Uterus (tissue), 4 donors: Measurements from ENCODE around the gene ARVCF. TPM values are rescaled to one million over a fixed set of nuclear protein-coding genes. Genes with fewer than 3 reads are reported as not detected.

Experiments
- DNase-seq, 2 donors: peaks; one replicate each; pipeline ENCODE4 v3.0.0-alpha.2; 2019 to 2020
- H3K27ac ChIP-seq, 2 donors: fragments of 200-600 bp; sonication (generic); 1 replicate in 1 of 2; 2 replicates in 1 of 2; pipeline ENCODE4 v1.5.1; 2016 to 2018
- H3K27me3 ChIP-seq, 2 donors: fragments of 200-600 bp; sonication (generic); one replicate each; pipeline ENCODE4 v1.5.1; 2018 to 2019; ENCODE audit warnings: control low read depth in 1 of 2
- H3K36me3 ChIP-seq, 2 donors: fragments of 200-600 bp; sonication (generic); one replicate each; pipeline ENCODE4 v1.5.1; 2019; ENCODE audit warnings: control low read depth in 1 of 2
- H3K4me1 ChIP-seq, 2 donors: fragments of 200-600 bp; sonication (generic); one replicate each; pipeline ENCODE4 v1.5.1; 2018 to 2019; ENCODE audit warnings: control low read depth in 1 of 2
- H3K4me3 ChIP-seq, 2 donors: fragments of 200-600 bp; sonication (generic); 1 replicate in 1 of 2; 2 replicates in 1 of 2; pipeline ENCODE4 v1.5.1; 2018 to 2019; ENCODE audit warnings: mild to moderate bottlenecking in 1 of 2
- H3K9me3 ChIP-seq, 2 donors: fragments of 200-600 bp; sonication (generic); one replicate each; pipeline ENCODE4 v1.5.1; 2019; ENCODE audit warnings: control low read depth in 1 of 2
- CTCF ChIP-seq, 4 experiments: fragments of 200-600 bp in 2 of 4; fragments of 450-650 bp in 2 of 4; sonication (generic) in 2 of 4; IDR thresholded peaks; one replicate each; pipeline ENCODE4 v1.5.1; 2016 to 2019; ENCODE audit warnings: antibody characterized with exemption in 4 of 4, mild to moderate bottlenecking in 2 of 4, moderate library complexity in 1 of 4
- POLR2A ChIP-seq, 2 donors: fragments of 450-650 bp; IDR thresholded peaks; one replicate each; pipeline ENCODE4 v1.6.1; 2016; ENCODE audit warnings: antibody characterized with exemption in 2 of 2, mild to moderate bottlenecking in 1 of 2, moderate library complexity in 1 of 2
- intact Hi-C: fragments of 100-400 bp; cut with DNase I; formaldehyde crosslinking; loops from one replicate; pipeline ENCODE4 v1.15.1; 2023; ENCODE audit warnings: low total_unique reads
- total RNA-seq, 4 donors: library from RNA; depleted of rRNA in 3 of 4; stranded (reverse); fragments of >200 nt in 3 of 4; gene quantifications; one replicate each; pipeline versions ENCODE4 v1.1.0 to v1.2.4, GENCODE V29; 2014 to 2023
- donor health status: DM: yes; HTN: yes; CAD: no.

Gene ARVCF
- total RNA-seq, 4 donors from 2014 or later, result 1.5 to 43.4 (median 16.6) TPM

- Histone ChIP-seq H3K4me1 (peaks cover 0 to 11% of the 10 kb centered on the region in 2 donors), H3K27me3 (no peaks in the 10 kb centered on the region), H3K36me3 (no peaks in the 10 kb centered on the region), H3K9me3 (no peaks in the 10 kb centered on the region), H3K27ac (peak overlapping the region; percentile 96 to 97), H3K4me3 (peak overlapping the region; percentile 68 to 73)
- peak; percentile 52 to 69 for DNase-seq
- intact Hi-C loops, result no loop called here
- TF ChIP-seq CTCF (IDR thresholded peaks at IDR 0.05) (no peak), POLR2A (IDR thresholded peaks at IDR 0.05) (peak in 1 of 2 donors; percentile 39)
Measured at GRCh38 chr22:19943082-19944026, 73.3 kb downstream of the ARVCF start.

- Histone ChIP-seq H3K4me3 (peak overlapping the region; percentile 68 to 73), H3K4me1 (peaks cover 0 to 11% of the 10 kb centered on the region in 2 donors), H3K27me3 (no peaks in the 10 kb centered on the region), H3K9me3 (no peaks in the 10 kb centered on the region), H3K27ac (peak overlapping the region; percentile 96 to 97), H3K36me3 (no peaks in the 10 kb centered on the region)
- peak in 1 of 2 donors; percentile 35 for DNase-seq
- intact Hi-C loops, result no loop called here
- TF ChIP-seq POLR2A (IDR thresholded peaks at IDR 0.05) (no peak), CTCF (IDR thresholded peaks at IDR 0.05) (no peak)
Measured at GRCh38 chr22:19942157-19943081, 74.2 kb downstream of the ARVCF start.

- Histone ChIP-seq H3K4me1 (peaks cover 0 to 11% of the 10 kb centered on the region in 2 donors), H3K4me3 (peak within 1 kb of the TSS; percentile 68 to 73), H3K27me3 (no peaks in the 10 kb centered on the region), H3K36me3 (no peaks in the 10 kb centered on the region), H3K9me3 (no peaks in the 10 kb centered on the region), H3K27ac (peak within 1 kb of the TSS; percentile 96 to 97)
- peak; percentile 55 to 73 for DNase-seq
- intact Hi-C loops, result no loop called here
- TF ChIP-seq POLR2A (IDR thresholded peaks at IDR 0.05) (peak in 1 of 2 donors; percentile 63), CTCF (IDR thresholded peaks at IDR 0.05) (no peak)
Measured at GRCh38 chr22:19941365-19942082, 75.1 kb downstream of the ARVCF start, which contains the start of the genes COMT and TXNRD2. Gene COMT, plus strand, starts transcription at chr22:19941772. Its CDS starts 20,755 bp downstream, at chr22:19962527. Gene TXNRD2, minus strand, starts transcription at chr22:19941818. Its CDS starts 15 bp downstream, at chr22:19941803.

GRCh38 chr22:19940536-19941364 is 75.9 kb downstream of the ARVCF start:
- TF ChIP-seq CTCF (IDR thresholded peaks at IDR 0.05), result no peak
- no peak for TF ChIP-seq POLR2A (IDR thresholded peaks at IDR 0.05)
- no peaks in the 10 kb centered on the region for H3K27me3 ChIP-seq
- DNase-seq, result no peak
- no peaks in the 10 kb centered on the region for H3K36me3 ChIP-seq
- H3K9me3 ChIP-seq, result no peaks in the 10 kb centered on the region
- peak overlapping the region; percentile 68 to 73 for H3K4me3 ChIP-seq
- H3K4me1 ChIP-seq, result peaks cover 0 to 11% of the 10 kb centered on the region in 2 donors
- H3K27ac ChIP-seq, result peak overlapping the region; percentile 96 to 97
- intact Hi-C loops, result no loop called here
